Measurements from ENCODE around the gene ADGRB3. TPM values are rescaled to one million over a fixed set of nuclear protein-coding genes. Genes with fewer than 3 reads are reported as not detected.

Gene ADGRB3
- total and polyA plus RNA-seq, 4 donors = 0.21 to 2.3 (median 0.48) TPM

GRCh38 chr6:69308584-69308983, 673.5 kb downstream of the ADGRB3 start:
- Histone ChIP-seq H3K4me3 (ENCODE audit: low read depth in 1 of 3, low read length in 3 of 3) (no peak overlapping the region), H3K36me3 (ENCODE audit: control insufficient read depth in 4 of 4, insufficient read depth in 3 of 4, low read depth in 1 of 4, low read length in 3 of 4) (no peaks in the 10 kb centered on the region), H3K9me3 (ENCODE audit: control insufficient read depth in 4 of 4, low read length in 3 of 4) (peaks cover 0 to 2% (median 0%) of the 10 kb centered on the region in 4 donors), H3K27ac (ENCODE audit: low read depth in 1 of 2, low read length in 2 of 2) (no peak overlapping the region), H3K27me3 (ENCODE audit: control insufficient read depth in 4 of 4, insufficient read depth in 4 of 4, low read length in 3 of 4) (peaks cover 0 to 3% (median 0%) of the 10 kb centered on the region in 4 donors), H3K4me1 (ENCODE audit: control insufficient read depth in 4 of 4, insufficient read depth in 4 of 4, low read length in 3 of 4) (no peaks in the 10 kb centered on the region), H3K9ac (ENCODE audit: low read depth in 1 of 2, low read length in 2 of 2) (no peak overlapping the region)
- TF ChIP-seq TAF1 (conservative IDR thresholded peaks at IDR 0.05) = no peak
- 67% methylated on average over 2 of the region's 2 CpGs for WGBS
- DNase-seq (ENCODE audit: low spot score) = no peak

- no peak for DNase-seq (ENCODE audit: low spot score)
- H3K27ac ChIP-seq (ENCODE audit: low read depth in 1 of 2, low read length in 2 of 2) = no peak overlapping the region
- no peak for TF ChIP-seq REST (IDR thresholded peaks at IDR 0.05)
- no peak for TF ChIP-seq FOXA2 (IDR thresholded peaks at IDR 0.05)
- no peak for TF ChIP-seq ATF3 (IDR thresholded peaks at IDR 0.05)
- TF ChIP-seq ZBTB33 (IDR thresholded peaks at IDR 0.05) = no peak
- TF ChIP-seq RAD21 (IDR thresholded peaks at IDR 0.05) = no peak
- TF ChIP-seq CTCF (IDR thresholded peaks at IDR 0.05; ENCODE audit: low read depth, low read length, missing input control) = no peak
- no peak for TF ChIP-seq FOXA1 (IDR thresholded peaks at IDR 0.05)
- TF ChIP-seq GABPA (IDR thresholded peaks at IDR 0.05 in 1 of 2, conservative IDR thresholded peaks at IDR 0.05 in 1 of 2) = no peak
- TF ChIP-seq RXRA (IDR thresholded peaks at IDR 0.05) = no peak
- TF ChIP-seq YY1 (IDR thresholded peaks at IDR 0.05) = no peak
- TF ChIP-seq HNF4A (conservative IDR thresholded peaks at IDR 0.05) = no peak
- TF ChIP-seq EGR1 (IDR thresholded peaks at IDR 0.05; ENCODE audit: low read depth in 2 of 2) = no peak
- no peak for TF ChIP-seq MAX (IDR thresholded peaks at IDR 0.05)
- no peak for TF ChIP-seq SP1 (IDR thresholded peaks at IDR 0.05)
- no peak for TF ChIP-seq JUND (IDR thresholded peaks at IDR 0.05)
- no peak for TF ChIP-seq HNF4G (IDR thresholded peaks at IDR 0.05)
- TF ChIP-seq TAF1 (conservative IDR thresholded peaks at IDR 0.05) = no peak
- no peak for TF ChIP-seq NR2F2 (IDR thresholded peaks at IDR 0.05)
- H3K27me3 ChIP-seq (ENCODE audit: control insufficient read depth in 4 of 4, insufficient read depth in 4 of 4, low read length in 3 of 4) = peaks cover 0 to 3% (median 0%) of the 10 kb centered on the region in 4 donors
- H3K9me3 ChIP-seq (ENCODE audit: control insufficient read depth in 4 of 4, low read length in 3 of 4) = peaks cover 0 to 2% (median 0%) of the 10 kb centered on the region in 4 donors
- H3K9ac ChIP-seq (ENCODE audit: low read depth in 1 of 2, low read length in 2 of 2) = no peak overlapping the region
- H3K4me1 ChIP-seq (ENCODE audit: control insufficient read depth in 4 of 4, insufficient read depth in 4 of 4, low read length in 3 of 4) = no peaks in the 10 kb centered on the region
- no peak overlapping the region for H3K4me3 ChIP-seq (ENCODE audit: low read depth in 1 of 3, low read length in 3 of 3)
- 64% methylated on average over 1 of the region's 1 CpG for WGBS
- H3K36me3 ChIP-seq (ENCODE audit: control insufficient read depth in 4 of 4, insufficient read depth in 3 of 4, low read depth in 1 of 4, low read length in 3 of 4) = no peaks in the 10 kb centered on the region
Observed at GRCh38 chr6:69311888-69312287, 676.8 kb downstream of the ADGRB3 start.
